ENCODE data around the gene TMA16. TPM values are rescaled to one million over a fixed set of nuclear protein-coding genes. Genes with fewer than 3 reads are reported as not detected.

TMA16 gene
- total and polyA plus RNA-seq, 2 of the 13 experiments (the other 11 are each of a cell fraction or from before 2014, with no cell fraction given), result 8.1 to 52.5 TPM

DNA sequence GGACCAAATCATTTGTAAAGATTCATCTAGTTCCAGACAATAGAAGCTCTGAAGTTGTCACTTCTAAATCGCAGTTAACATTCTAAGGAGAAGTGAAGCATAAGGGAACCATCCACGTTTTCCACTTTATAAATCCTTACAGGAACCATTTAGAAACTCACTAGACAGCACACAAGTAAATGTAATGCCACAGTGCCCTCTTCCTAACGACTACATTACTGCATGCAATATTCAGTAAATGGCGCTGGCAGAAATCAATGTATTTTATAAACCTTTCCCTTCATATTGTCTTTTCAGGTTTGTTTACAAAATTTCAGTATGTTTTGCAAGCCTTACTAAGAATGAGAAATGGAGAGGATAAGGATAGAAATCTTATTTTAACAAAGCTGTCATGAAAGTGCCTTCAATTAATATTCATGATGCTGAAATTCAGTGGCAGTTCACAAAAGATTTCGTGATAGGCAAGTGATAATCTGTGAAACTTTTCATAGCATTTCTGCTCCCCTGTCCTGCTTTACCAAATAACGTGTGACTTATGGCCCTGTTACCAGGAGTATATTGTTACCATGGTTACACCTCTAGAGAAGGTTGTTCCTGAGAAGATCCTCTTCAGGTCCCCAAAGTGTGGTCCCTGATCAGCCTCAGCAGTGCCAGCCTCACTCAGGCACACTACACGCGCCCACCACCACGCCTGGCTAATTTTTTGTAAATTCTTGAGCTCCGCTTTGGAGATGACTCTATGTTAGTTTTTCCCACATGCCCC, 54.2 kb downstream of the TMA16 start (continued):
- TF ChIP-seq, protein P1, sequence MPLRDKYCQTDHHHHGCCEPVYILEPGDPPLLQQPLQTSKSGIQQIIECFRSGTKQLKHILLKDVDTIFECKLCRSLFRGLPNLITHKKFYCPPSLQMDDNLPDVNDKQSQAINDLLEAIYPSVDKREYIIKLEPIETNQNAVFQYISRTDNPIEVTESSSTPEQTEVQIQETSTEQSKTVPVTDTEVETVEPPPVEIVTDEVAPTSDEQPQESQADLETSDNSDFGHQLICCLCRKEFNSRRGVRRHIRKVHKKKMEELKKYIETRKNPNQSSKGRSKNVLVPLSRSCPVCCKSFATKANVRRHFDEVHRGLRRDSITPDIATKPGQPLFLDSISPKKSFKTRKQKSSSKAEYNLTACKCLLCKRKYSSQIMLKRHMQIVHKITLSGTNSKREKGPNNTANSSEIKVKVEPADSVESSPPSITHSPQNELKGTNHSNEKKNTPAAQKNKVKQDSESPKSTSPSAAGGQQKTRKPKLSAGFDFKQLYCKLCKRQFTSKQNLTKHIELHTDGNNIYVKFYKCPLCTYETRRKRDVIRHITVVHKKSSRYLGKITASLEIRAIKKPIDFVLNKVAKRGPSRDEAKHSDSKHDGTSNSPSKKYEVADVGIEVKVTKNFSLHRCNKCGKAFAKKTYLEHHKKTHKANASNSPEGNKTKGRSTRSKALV (CRISPR knock-in tag; IDR thresholded peaks at IDR 0.05), result no peak
- TF ChIP-seq, protein P2, sequence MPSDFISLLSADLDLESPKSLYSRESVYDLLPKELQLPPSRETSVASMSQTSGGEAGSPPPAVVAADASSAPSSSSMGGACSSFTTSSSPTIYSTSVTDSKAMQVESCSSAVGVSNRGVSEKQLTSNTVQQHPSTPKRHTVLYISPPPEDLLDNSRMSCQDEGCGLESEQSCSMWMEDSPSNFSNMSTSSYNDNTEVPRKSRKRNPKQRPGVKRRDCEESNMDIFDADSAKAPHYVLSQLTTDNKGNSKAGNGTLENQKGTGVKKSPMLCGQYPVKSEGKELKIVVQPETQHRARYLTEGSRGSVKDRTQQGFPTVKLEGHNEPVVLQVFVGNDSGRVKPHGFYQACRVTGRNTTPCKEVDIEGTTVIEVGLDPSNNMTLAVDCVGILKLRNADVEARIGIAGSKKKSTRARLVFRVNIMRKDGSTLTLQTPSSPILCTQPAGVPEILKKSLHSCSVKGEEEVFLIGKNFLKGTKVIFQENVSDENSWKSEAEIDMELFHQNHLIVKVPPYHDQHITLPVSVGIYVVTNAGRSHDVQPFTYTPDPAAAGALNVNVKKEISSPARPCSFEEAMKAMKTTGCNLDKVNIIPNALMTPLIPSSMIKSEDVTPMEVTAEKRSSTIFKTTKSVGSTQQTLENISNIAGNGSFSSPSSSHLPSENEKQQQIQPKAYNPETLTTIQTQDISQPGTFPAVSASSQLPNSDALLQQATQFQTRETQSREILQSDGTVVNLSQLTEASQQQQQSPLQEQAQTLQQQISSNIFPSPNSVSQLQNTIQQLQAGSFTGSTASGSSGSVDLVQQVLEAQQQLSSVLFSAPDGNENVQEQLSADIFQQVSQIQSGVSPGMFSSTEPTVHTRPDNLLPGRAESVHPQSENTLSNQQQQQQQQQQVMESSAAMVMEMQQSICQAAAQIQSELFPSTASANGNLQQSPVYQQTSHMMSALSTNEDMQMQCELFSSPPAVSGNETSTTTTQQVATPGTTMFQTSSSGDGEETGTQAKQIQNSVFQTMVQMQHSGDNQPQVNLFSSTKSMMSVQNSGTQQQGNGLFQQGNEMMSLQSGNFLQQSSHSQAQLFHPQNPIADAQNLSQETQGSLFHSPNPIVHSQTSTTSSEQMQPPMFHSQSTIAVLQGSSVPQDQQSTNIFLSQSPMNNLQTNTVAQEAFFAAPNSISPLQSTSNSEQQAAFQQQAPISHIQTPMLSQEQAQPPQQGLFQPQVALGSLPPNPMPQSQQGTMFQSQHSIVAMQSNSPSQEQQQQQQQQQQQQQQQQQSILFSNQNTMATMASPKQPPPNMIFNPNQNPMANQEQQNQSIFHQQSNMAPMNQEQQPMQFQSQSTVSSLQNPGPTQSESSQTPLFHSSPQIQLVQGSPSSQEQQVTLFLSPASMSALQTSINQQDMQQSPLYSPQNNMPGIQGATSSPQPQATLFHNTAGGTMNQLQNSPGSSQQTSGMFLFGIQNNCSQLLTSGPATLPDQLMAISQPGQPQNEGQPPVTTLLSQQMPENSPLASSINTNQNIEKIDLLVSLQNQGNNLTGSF (CRISPR knock-in tag; IDR thresholded peaks at IDR 0.05), result no peak
- TF ChIP-seq ZSCAN30 (CRISPR knock-in tag; IDR thresholded peaks at IDR 0.05), result no peak
- TF ChIP-seq SMAD9 (CRISPR knock-in tag; IDR thresholded peaks at IDR 0.05), result no peak
- TF ChIP-seq ZFX (CRISPR knock-in tag; IDR thresholded peaks at IDR 0.05; ENCODE audit: low read depth), result no peak
- no peak for TF ChIP-seq HNRNPH1 (optimal IDR thresholded peaks at IDR 0.05; ENCODE audit: low read depth, low read length)
- no peak for TF ChIP-seq SAFB2 (CRISPR knock-in tag; IDR thresholded peaks at IDR 0.05; ENCODE audit: borderline replicate concordance, low read depth)
- no peak for TF ChIP-seq MAF1 (CRISPR knock-in tag; IDR thresholded peaks at IDR 0.05; ENCODE audit: borderline replicate concordance)
- no peak for TF ChIP-seq JARID2 (CRISPR knock-in tag; IDR thresholded peaks at IDR 0.05; ENCODE audit: insufficient replicate concordance)
- TF ChIP-seq TMF1 (CRISPR knock-in tag; IDR thresholded peaks at IDR 0.05; ENCODE audit: low read depth), result no peak
- no peak for TF ChIP-seq GPN1 (CRISPR knock-in tag; IDR thresholded peaks at IDR 0.05; ENCODE audit: borderline replicate concordance)
- TF ChIP-seq TCF12 (IDR thresholded peaks at IDR 0.05), result no peak
- TF ChIP-seq TCF12 (CRISPR knock-in tag; IDR thresholded peaks at IDR 0.05), result no peak
- TF ChIP-seq, protein P3, sequence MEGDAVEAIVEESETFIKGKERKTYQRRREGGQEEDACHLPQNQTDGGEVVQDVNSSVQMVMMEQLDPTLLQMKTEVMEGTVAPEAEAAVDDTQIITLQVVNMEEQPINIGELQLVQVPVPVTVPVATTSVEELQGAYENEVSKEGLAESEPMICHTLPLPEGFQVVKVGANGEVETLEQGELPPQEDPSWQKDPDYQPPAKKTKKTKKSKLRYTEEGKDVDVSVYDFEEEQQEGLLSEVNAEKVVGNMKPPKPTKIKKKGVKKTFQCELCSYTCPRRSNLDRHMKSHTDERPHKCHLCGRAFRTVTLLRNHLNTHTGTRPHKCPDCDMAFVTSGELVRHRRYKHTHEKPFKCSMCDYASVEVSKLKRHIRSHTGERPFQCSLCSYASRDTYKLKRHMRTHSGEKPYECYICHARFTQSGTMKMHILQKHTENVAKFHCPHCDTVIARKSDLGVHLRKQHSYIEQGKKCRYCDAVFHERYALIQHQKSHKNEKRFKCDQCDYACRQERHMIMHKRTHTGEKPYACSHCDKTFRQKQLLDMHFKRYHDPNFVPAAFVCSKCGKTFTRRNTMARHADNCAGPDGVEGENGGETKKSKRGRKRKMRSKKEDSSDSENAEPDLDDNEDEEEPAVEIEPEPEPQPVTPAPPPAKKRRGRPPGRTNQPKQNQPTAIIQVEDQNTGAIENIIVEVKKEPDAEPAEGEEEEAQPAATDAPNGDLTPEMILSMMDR (CRISPR knock-in tag; IDR thresholded peaks at IDR 0.05), result peak; percentile 63
- TF ChIP-seq, protein P4, sequence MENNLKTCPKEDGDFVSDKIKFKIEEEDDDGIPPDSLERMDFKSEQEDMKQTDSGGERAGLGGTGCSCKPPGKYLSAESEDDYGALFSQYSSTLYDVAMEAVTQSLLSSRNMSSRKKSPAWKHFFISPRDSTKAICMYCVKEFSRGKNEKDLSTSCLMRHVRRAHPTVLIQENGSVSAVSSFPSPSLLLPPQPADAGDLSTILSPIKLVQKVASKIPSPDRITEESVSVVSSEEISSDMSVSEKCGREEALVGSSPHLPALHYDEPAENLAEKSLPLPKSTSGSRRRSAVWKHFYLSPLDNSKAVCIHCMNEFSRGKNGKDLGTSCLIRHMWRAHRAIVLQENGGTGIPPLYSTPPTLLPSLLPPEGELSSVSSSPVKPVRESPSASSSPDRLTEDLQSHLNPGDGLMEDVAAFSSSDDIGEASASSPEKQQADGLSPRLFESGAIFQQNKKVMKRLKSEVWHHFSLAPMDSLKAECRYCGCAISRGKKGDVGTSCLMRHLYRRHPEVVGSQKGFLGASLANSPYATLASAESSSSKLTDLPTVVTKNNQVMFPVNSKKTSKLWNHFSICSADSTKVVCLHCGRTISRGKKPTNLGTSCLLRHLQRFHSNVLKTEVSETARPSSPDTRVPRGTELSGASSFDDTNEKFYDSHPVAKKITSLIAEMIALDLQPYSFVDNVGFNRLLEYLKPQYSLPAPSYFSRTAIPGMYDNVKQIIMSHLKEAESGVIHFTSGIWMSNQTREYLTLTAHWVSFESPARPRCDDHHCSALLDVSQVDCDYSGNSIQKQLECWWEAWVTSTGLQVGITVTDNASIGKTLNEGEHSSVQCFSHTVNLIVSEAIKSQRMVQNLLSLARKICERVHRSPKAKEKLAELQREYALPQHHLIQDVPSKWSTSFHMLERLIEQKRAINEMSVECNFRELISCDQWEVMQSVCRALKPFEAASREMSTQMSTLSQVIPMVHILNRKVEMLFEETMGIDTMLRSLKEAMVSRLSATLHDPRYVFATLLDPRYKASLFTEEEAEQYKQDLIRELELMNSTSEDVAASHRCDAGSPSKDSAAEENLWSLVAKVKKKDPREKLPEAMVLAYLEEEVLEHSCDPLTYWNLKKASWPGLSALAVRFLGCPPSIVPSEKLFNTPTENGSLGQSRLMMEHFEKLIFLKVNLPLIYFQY (CRISPR knock-in tag; IDR thresholded peaks at IDR 0.05; ENCODE audit: borderline replicate concordance), result no peak
- no peak for TF ChIP-seq NFE2L2 (IDR thresholded peaks at IDR 0.05; ENCODE audit: low read length)

Data from HepG2 (cell line).